Breast epithelium (tissue), 3 donors: ENCODE measurements around the gene CLN6.

Source experiments
- CTCF ChIP-seq, 3 donors: fragments of 450-650 bp; IDR thresholded peaks; one replicate each; pipeline ENCODE4 v1.5.1; 2016 to 2017; ENCODE audit warnings: antibody characterized with exemption in 3 of 3, mild to moderate bottlenecking in 3 of 3, moderate library complexity in 3 of 3
- POLR2A ChIP-seq: fragments of 450-650 bp; IDR thresholded peaks from one replicate; pipeline ENCODE4 v1.6.1; 2016; ENCODE audit warnings: antibody characterized with exemption, mild to moderate bottlenecking, moderate library complexity

GRCh38 chr15:68218331-68218730, 11.2 kb downstream of the CLN6 start:
- no peak for TF ChIP-seq CTCF (IDR thresholded peaks at IDR 0.05)
- no peak for TF ChIP-seq POLR2A
